Uterus (tissue), 4 donors: ENCODE results near the gene TFF3. TPM values are rescaled to one million over a fixed set of nuclear protein-coding genes. Genes with fewer than 3 reads are reported as not detected.

Source experiments
- DNase-seq, 2 donors: peaks; one replicate each; pipeline ENCODE4 v3.0.0-alpha.2; 2019 to 2020
- H3K27ac ChIP-seq, 2 donors: fragments of 200-600 bp; sonication (generic); 1 replicate in 1 of 2; 2 replicates in 1 of 2; pipeline ENCODE4 v1.5.1; 2016 to 2018
- H3K27me3 ChIP-seq, 2 donors: fragments of 200-600 bp; sonication (generic); one replicate each; pipeline ENCODE4 v1.5.1; 2018 to 2019; ENCODE audit warnings: control low read depth in 1 of 2
- H3K36me3 ChIP-seq, 2 donors: fragments of 200-600 bp; sonication (generic); one replicate each; pipeline ENCODE4 v1.5.1; 2019; ENCODE audit warnings: control low read depth in 1 of 2
- H3K4me1 ChIP-seq, 2 donors: fragments of 200-600 bp; sonication (generic); one replicate each; pipeline ENCODE4 v1.5.1; 2018 to 2019; ENCODE audit warnings: control low read depth in 1 of 2
- H3K4me3 ChIP-seq, 2 donors: fragments of 200-600 bp; sonication (generic); 1 replicate in 1 of 2; 2 replicates in 1 of 2; pipeline ENCODE4 v1.5.1; 2018 to 2019; ENCODE audit warnings: mild to moderate bottlenecking in 1 of 2
- H3K9me3 ChIP-seq, 2 donors: fragments of 200-600 bp; sonication (generic); one replicate each; pipeline ENCODE4 v1.5.1; 2019; ENCODE audit warnings: control low read depth in 1 of 2
- CTCF ChIP-seq, 4 experiments: fragments of 200-600 bp in 2 of 4; fragments of 450-650 bp in 2 of 4; sonication (generic) in 2 of 4; IDR thresholded peaks; one replicate each; pipeline ENCODE4 v1.5.1; 2016 to 2019; ENCODE audit warnings: antibody characterized with exemption in 4 of 4, mild to moderate bottlenecking in 2 of 4, moderate library complexity in 1 of 4
- POLR2A ChIP-seq, 2 donors: fragments of 450-650 bp; IDR thresholded peaks; one replicate each; pipeline ENCODE4 v1.6.1; 2016; ENCODE audit warnings: antibody characterized with exemption in 2 of 2, mild to moderate bottlenecking in 1 of 2, moderate library complexity in 1 of 2
- intact Hi-C: fragments of 100-400 bp; cut with DNase I; formaldehyde crosslinking; loops from one replicate; pipeline ENCODE4 v1.15.1; 2023; ENCODE audit warnings: low total_unique reads
- total RNA-seq, 4 donors: library from RNA; depleted of rRNA in 3 of 4; stranded (reverse); fragments of >200 nt in 3 of 4; gene quantifications; one replicate each; pipeline versions ENCODE4 v1.1.0 to v1.2.4, GENCODE V29; 2014 to 2023
- donor health status: DM: yes; HTN: yes; CAD: no.

The TFF3 gene
- total RNA-seq, 4 donors from 2014 or later: 1.4 to 49.7 (median 24.2) TPM

- Histone ChIP-seq H3K36me3 (no peaks in the 10 kb centered on the region), H3K4me1 (no peaks in the 10 kb centered on the region), H3K4me3 (no peak overlapping the region), H3K27ac (no peak overlapping the region), H3K27me3 (no peaks in the 10 kb centered on the region), H3K9me3 (no peaks in the 10 kb centered on the region)
- no peak for DNase-seq
- TF ChIP-seq POLR2A (IDR thresholded peaks at IDR 0.05) (no peak), CTCF (IDR thresholded peaks at IDR 0.05) (no peak)
- intact Hi-C loops: no loop called here
Measured at GRCh38 chr21:42343556-42343955, 28.3 kb upstream of the TFF3 start.

- no peak for DNase-seq
- Histone ChIP-seq H3K4me3 (no peak overlapping the region), H3K27me3 (no peaks in the 10 kb centered on the region), H3K4me1 (no peaks in the 10 kb centered on the region), H3K36me3 (no peaks in the 10 kb centered on the region), H3K9me3 (no peaks in the 10 kb centered on the region), H3K27ac (no peak overlapping the region)
- intact Hi-C loops: no loop called here
- no peak for TF ChIP-seq CTCF (IDR thresholded peaks at IDR 0.05)
- no peak for TF ChIP-seq POLR2A (IDR thresholded peaks at IDR 0.05)
Measured at GRCh38 chr21:42343101-42343500, 27.9 kb upstream of the TFF3 start.

- intact Hi-C loops: no loop called here
- Histone ChIP-seq H3K36me3 (no peaks in the 10 kb centered on the region), H3K27me3 (no peaks in the 10 kb centered on the region), H3K4me1 (no peaks in the 10 kb centered on the region), H3K9me3 (no peaks in the 10 kb centered on the region), H3K4me3 (no peak overlapping the region), H3K27ac (no peak overlapping the region)
- DNase-seq: no peak
- TF ChIP-seq POLR2A (IDR thresholded peaks at IDR 0.05) (no peak), CTCF (IDR thresholded peaks at IDR 0.05) (no peak)
Measured at GRCh38 chr21:42341776-42342542, 26.8 kb upstream of the TFF3 start.

- intact Hi-C loops: no loop called here
- DNase-seq: peak in 1 of 2 donors; percentile 1
- H3K27ac ChIP-seq: no peak overlapping the region
- no peak for TF ChIP-seq POLR2A (IDR thresholded peaks at IDR 0.05)
- TF ChIP-seq CTCF (IDR thresholded peaks at IDR 0.05): no peak
- H3K4me3 ChIP-seq: no peak overlapping the region
- no peaks in the 10 kb centered on the region for H3K36me3 ChIP-seq
- H3K4me1 ChIP-seq: no peaks in the 10 kb centered on the region
- peaks cover 0 to under 1% of the 10 kb centered on the region in 2 donors for H3K27me3 ChIP-seq
- H3K9me3 ChIP-seq: no peaks in the 10 kb centered on the region
Measured at GRCh38 chr21:42340187-42341050, 25.2 kb upstream of the TFF3 start.
